ENCODE data around the gene TMC3. TPM values are rescaled to one million over a fixed set of nuclear protein-coding genes. Genes with fewer than 3 reads are reported as not detected.
A peak's percentile ranks its signal among the peaks of the same experiment; 100 is the strongest.

Gene TMC3
- total RNA-seq, 4 donors from 2014 or later: 0.17 to 0.99 (median 0.47) TPM

GRCh38 chr15:81338170-81339007, 35.6 kb downstream of the TMC3 start:
- H3K27me3 ChIP-seq: no peaks in the 10 kb centered on the region
- no peak for DNase-seq (ENCODE audit: extremely low spot score)
- 33% methylated on average over 8 of the region's 8 CpGs for WGBS
- intact Hi-C loops (cut with DNase I): loop anchor here (10.0 kb wide), 1 partner anchor 64 kb away; no protein-coding TSS in a partner anchor
- peak overlapping the region in 3 of 4 donors; percentile 40 to 66 (median 43) for H3K27ac ChIP-seq (replicated peaks in 1 of 4)
- H3K4me1 ChIP-seq: peaks cover 4 to 28% (median 27%) of the 10 kb centered on the region in 4 donors
- H3K9me3 ChIP-seq: no peaks in the 10 kb centered on the region
- TF ChIP-seq POLR2AphosphoS5 (IDR thresholded peaks at IDR 0.05) (peak; percentile 32 to 47), POLR2A (IDR thresholded peaks at IDR 0.05; ENCODE audit: low read depth) (no peak), CTCF (IDR thresholded peaks at IDR 0.05) (no peak), EP300 (IDR thresholded peaks at IDR 0.05) (no peak)
- no peak overlapping the region for H3K4me3 ChIP-seq
- no peaks in the 10 kb centered on the region for H3K36me3 ChIP-seq

GRCh38 chr15:81337713-81338157, 36.3 kb downstream of the TMC3 start:
- WGBS: 85% methylated on average over 9 of the region's 9 CpGs
- H3K27me3 ChIP-seq: no peaks in the 10 kb centered on the region
- no peak for TF ChIP-seq POLR2A (IDR thresholded peaks at IDR 0.05; ENCODE audit: low read depth)
- no peak for TF ChIP-seq CTCF (IDR thresholded peaks at IDR 0.05)
- no peak for TF ChIP-seq POLR2AphosphoS5 (IDR thresholded peaks at IDR 0.05)
- TF ChIP-seq EP300 (IDR thresholded peaks at IDR 0.05): no peak
- H3K4me3 ChIP-seq: no peak overlapping the region
- H3K4me1 ChIP-seq: peaks cover 4 to 28% (median 27%) of the 10 kb centered on the region in 4 donors
- no peak for DNase-seq (ENCODE audit: extremely low spot score)
- intact Hi-C loops (cut with DNase I): loop anchor here (10.0 kb wide), 1 partner anchor 63 kb away; no protein-coding TSS in a partner anchor
- H3K36me3 ChIP-seq: no peaks in the 10 kb centered on the region
- H3K9me3 ChIP-seq: no peaks in the 10 kb centered on the region
- peak overlapping the region in 3 of 4 donors; percentile 40 to 66 (median 43) for H3K27ac ChIP-seq (replicated peaks in 1 of 4)

GRCh38 chr15:81337241-81337640, 36.8 kb downstream of the TMC3 start:
- WGBS: 92% methylated on average over 3 of the region's 3 CpGs
- intact Hi-C loops (cut with DNase I): loop anchor here (10.0 kb wide), 1 partner anchor 62 kb away; no protein-coding TSS in a partner anchor

GRCh38 chr15:81336568-81336967, 37.4 kb downstream of the TMC3 start:
- whole genome bisulfite sequencing: 91% methylated on average over 4 of the region's 4 CpGs
- H3K4me3 ChIP-seq: no peak overlapping the region
- H3K36me3 ChIP-seq: no peaks in the 10 kb centered on the region
- H3K9me3 ChIP-seq: no peaks in the 10 kb centered on the region
- H3K4me1 ChIP-seq: peaks cover 4 to 28% (median 27%) of the 10 kb centered on the region in 4 donors
- DNase-seq (ENCODE audit: extremely low spot score): no peak
- H3K27ac ChIP-seq (replicated peaks in 1 of 4): no peak overlapping the region
- no peaks in the 10 kb centered on the region for H3K27me3 ChIP-seq
- TF ChIP-seq EP300 (IDR thresholded peaks at IDR 0.05) (no peak), POLR2AphosphoS5 (IDR thresholded peaks at IDR 0.05) (no peak), CTCF (IDR thresholded peaks at IDR 0.05) (peak in 1 of 3 experiments; percentile 13), POLR2A (IDR thresholded peaks at IDR 0.05; ENCODE audit: low read depth) (no peak)
- intact Hi-C loops (cut with DNase I): loop anchor here (10.0 kb wide), 1 partner anchor 62 kb away; no protein-coding TSS in a partner anchor

More at GRCh38 chr15:81337241-81337640, 36.8 kb downstream of the TMC3 start:
- TF ChIP-seq POLR2AphosphoS5 (IDR thresholded peaks at IDR 0.05) (no peak), CTCF (IDR thresholded peaks at IDR 0.05) (no peak), EP300 (IDR thresholded peaks at IDR 0.05) (no peak), POLR2A (IDR thresholded peaks at IDR 0.05; ENCODE audit: low read depth) (no peak)
- Histone ChIP-seq H3K27me3 (no peaks in the 10 kb centered on the region), H3K4me1 (peaks cover 4 to 28% (median 27%) of the 10 kb centered on the region in 4 donors), H3K4me3 (no peak overlapping the region), H3K9me3 (no peaks in the 10 kb centered on the region), H3K36me3 (no peaks in the 10 kb centered on the region), H3K27ac (replicated peaks in 1 of 4) (peak overlapping the region in 2 of 4 donors; percentile 19 to 43)
- DNase-seq (ENCODE audit: extremely low spot score): no peak

Measured in esophagus muscularis mucosa (tissue), 4 donors.